Thymus (tissue), 11 donors: ENCODE results near the gene IRF4. TPM values are rescaled to one million over a fixed set of nuclear protein-coding genes. Genes with fewer than 3 reads are reported as not detected.
"Not testable (repeated sequence)": the region's sequence is repeated elsewhere in the genome, so short reads cannot be mapped to it uniquely, and the experiment has no call there.

Experiments
- DNase-seq, 9 donors: peaks; one replicate each; pipeline ENCODE4 v3.0.0-alpha.2; 2013; ENCODE audit warnings: low spot score in 9 of 9, low read depth in 6 of 9, missing footprints in 1 of 9
- H3K27ac ChIP-seq, 2 donors: one replicate each; pipeline ENCODE4 v1.5.1; 2013; ENCODE audit warnings: control low read depth in 1 of 2, low read depth in 1 of 2, low read length in 1 of 2, mild to moderate bottlenecking in 1 of 2, moderate library complexity in 1 of 2
- H3K27me3 ChIP-seq, 2 donors: one replicate each; pipeline ENCODE4 v1.5.1; 2013; ENCODE audit warnings: low read length in 1 of 2; ENCODE audit not compliant: control insufficient read depth in 2 of 2, insufficient read depth in 1 of 2
- H3K36me3 ChIP-seq, 2 donors: one replicate each; pipeline ENCODE4 v1.5.1; 2013; ENCODE audit warnings: low read length in 1 of 2, mild to moderate bottlenecking in 1 of 2, moderate library complexity in 1 of 2; ENCODE audit not compliant: control insufficient read depth in 2 of 2, insufficient read depth in 2 of 2
- H3K4me1 ChIP-seq, 2 donors: one replicate each; pipeline ENCODE4 v1.5.1; 2013; ENCODE audit warnings: low read length in 2 of 2; ENCODE audit not compliant: control insufficient read depth in 2 of 2, insufficient read depth in 2 of 2
- H3K4me3 ChIP-seq, 2 donors: one replicate each; pipeline ENCODE4 v1.5.1; 2013; ENCODE audit warnings: low read length in 2 of 2, control low read depth in 1 of 2, mild to moderate bottlenecking in 1 of 2
- H3K9me3 ChIP-seq, 2 donors: one replicate each; pipeline ENCODE4 v1.5.1; 2013; ENCODE audit warnings: low read length in 1 of 2, mild to moderate bottlenecking in 1 of 2; ENCODE audit not compliant: control insufficient read depth in 2 of 2, insufficient read depth in 1 of 2
- WGBS: extraction: QIAGEN DNeasy Blood & Tissue Kit; methylation state at CpG from one replicate; pipeline ENCODE4 v1.1.7; 2013; 5-methylcytosine and 5-hydroxymethylcytosine counted together
- polyA plus RNA-seq: library from polyadenylated mRNA; stranded (reverse); fragments of 200-250 nt; gene quantifications from one replicate; pipeline ENCODE4 v1.2.3, GENCODE V29; 2013
- total RNA-seq: library from RNA; stranded (reverse); fragments of 120-200 nt; gene quantifications from one replicate; pipeline ENCODE4 v1.2.4, GENCODE V29; 2013
- donor health status: healthy.

Gene IRF4
- total and polyA plus RNA-seq, 2 donors: 7.5 to 7.6 TPM

DNA sequence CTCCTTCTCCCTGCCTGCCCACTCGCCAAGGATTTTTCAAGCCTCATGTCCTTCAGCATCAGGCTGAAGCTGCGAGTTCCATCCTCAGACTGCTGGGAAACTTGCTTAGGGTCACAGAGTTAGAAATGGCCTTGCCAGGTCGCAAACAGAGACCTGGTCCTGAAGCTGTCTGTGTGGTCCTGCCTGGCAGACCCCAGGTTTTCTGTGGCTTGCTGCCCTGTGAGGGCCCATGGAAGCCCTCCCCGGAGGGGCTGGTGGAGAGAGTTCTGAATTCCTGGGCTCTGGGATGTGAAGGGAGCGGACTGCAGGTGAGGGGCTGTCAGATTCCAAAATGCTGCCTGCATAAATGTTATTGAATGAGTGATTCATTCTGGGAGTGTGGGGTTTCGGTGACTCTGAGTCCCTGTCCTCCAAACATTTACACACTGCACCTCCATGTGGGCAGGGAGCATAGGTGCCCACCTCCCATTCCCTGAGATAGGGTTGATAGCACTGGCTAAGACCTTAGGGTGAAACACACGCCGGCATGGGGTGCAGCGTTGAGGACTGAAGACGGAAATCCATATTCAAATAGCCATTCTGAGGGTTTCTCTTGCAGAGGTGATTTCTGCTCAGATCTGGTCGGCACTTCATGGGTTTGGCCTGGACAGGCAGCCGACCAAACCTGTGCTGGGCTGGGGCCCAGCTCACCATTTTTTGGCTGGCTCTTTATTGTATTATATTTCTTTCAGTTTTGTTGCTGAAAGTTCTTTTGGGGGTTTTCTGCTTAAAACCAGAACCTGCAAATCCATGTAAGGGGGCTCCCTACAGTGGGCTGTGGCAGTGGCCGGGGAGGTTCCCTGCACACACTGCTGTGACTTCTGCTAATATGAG is 21.8 kb upstream of the IRF4 start:
- DNase-seq: no peak
- Histone ChIP-seq H3K27ac (no peak overlapping the region), H3K9me3 (peaks cover 0 to 41% of the 10 kb centered on the region in 2 donors), H3K4me3 (no peak overlapping the region), H3K27me3 (peaks cover 0 to 18% of the 10 kb centered on the region in 2 donors), H3K36me3 (no peaks in the 10 kb centered on the region), H3K4me1 (no peaks in the 10 kb centered on the region)
- 94% methylated on average over 13 of the region's 13 CpGs for WGBS

DNA sequence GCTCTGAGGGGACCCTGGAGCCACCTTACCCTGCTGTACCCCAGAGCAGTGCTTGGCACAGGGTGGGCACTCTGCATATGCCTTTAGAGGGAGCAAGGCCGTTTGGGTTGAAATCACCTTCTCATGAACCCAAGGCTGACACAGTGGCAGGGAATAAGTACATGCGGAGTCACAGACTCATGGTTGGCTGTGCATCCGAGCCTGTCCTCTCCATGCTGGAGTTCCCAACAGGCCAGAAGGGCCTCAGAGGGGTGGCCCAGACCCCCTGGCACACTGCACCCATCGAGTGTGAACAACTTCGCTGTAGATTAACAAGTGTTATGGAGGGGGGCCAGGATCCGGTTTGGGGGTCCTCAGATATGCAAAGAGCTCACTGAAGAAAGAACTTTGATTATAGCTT is 21.0 kb upstream of the IRF4 start:
- no peak for DNase-seq
- peaks cover 0 to 20% of the 10 kb centered on the region in 2 donors for H3K27me3 ChIP-seq
- H3K4me1 ChIP-seq: no peaks in the 10 kb centered on the region
- peaks cover 0 to 41% of the 10 kb centered on the region in 2 donors for H3K9me3 ChIP-seq
- no peaks in the 10 kb centered on the region for H3K36me3 ChIP-seq
- WGBS: 88% methylated on average over 6 of the region's 6 CpGs
- H3K4me3 ChIP-seq: no peak overlapping the region
- H3K27ac ChIP-seq: no peak overlapping the region

DNA sequence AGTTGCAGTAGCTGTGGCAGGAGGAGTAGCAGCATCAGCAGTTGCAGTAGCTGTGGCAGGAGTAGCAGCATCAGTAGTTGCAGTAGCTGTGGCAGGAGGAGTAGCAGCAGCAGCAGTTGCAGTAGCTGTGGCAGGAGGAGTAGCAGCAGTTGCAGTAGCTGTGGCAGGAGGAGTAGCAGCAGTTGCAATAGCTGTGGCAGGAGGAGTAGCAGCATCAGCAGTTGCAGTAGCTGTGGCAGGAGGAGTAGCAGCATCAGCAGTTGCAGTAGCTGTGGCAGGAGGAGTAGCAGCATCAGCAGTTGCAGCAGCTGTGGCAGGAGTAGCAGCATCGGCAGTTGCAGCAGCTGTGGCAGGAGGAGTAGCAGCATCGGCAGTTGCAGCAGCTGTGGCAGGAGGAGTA is 19.7 kb upstream of the IRF4 start:
- 92% methylated on average over 2 of the region's 2 CpGs for WGBS
- not testable (repeated sequence) for H3K36me3 ChIP-seq, H3K27ac ChIP-seq, H3K4me3 ChIP-seq, H3K4me1 ChIP-seq, DNase-seq
- H3K9me3 ChIP-seq: peaks cover 0 to 41% of the 10 kb centered on the region in 2 donors
- H3K27me3 ChIP-seq: peaks cover 0 to 20% of the 10 kb centered on the region in 2 donors

DNA sequence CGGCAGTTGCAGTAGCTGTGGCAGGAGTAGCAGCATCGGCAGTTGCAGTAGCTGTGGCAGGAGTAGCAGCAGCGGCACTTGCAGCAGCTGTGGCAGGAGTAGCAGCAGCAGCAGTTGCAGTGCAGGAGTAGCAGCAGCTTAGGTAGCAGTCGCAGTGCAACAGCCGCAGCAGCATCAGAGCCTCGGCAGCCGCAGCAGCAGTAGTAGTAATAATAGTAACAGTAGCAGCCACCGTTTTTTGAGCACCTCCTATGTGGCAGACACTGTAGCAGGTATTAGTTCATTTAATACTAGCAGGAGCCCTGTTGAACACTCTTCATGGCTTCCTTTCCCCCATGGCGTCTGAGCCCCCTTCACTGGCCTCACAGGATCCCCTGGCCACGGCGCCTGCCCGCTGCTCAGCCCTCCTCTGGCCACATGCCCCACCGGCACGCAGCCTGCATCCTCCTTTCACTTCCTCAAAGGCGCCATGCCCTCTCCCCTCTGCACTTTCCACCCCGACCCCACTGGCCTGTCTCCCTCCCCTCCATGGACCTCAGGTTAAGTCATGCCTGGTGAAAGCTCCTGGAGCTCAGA is 19.1 kb upstream of the IRF4 start:
- Histone ChIP-seq H3K4me3 (no peak overlapping the region), H3K27ac (no peak overlapping the region), H3K9me3 (peaks cover 0 to 38% of the 10 kb centered on the region in 2 donors), H3K27me3 (peaks cover 0 to 20% of the 10 kb centered on the region in 2 donors), H3K36me3 (no peaks in the 10 kb centered on the region), H3K4me1 (no peaks in the 10 kb centered on the region)
- no peak for DNase-seq
- WGBS: 50% methylated on average over 16 of the region's 16 CpGs

DNA sequence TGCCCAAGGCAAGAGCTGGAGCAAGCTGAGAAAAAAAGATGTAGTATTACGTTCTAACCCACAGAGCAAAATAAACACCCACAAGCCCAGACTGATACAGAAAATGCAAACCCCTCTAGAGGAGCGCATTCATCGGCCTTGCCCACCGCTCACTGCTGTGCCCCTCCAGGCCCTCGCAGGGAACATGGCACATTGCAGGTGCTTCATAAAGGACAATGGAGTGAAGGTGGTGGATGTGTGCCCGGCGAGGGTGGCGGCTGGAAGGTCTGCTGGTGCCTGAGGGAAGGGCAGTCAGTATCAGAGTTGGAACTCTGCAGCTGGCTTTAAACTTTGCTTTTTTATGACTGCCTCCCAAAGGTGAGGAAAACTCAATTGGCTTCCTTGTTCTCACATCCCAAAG is 18.5 kb upstream of the IRF4 start:
- peaks cover 0 to 20% of the 10 kb centered on the region in 2 donors for H3K27me3 ChIP-seq
- H3K4me1 ChIP-seq: no peaks in the 10 kb centered on the region
- 90% methylated on average over 8 of the region's 8 CpGs for WGBS
- no peak overlapping the region for H3K27ac ChIP-seq
- peaks cover 0 to 38% of the 10 kb centered on the region in 2 donors for H3K9me3 ChIP-seq
- H3K4me3 ChIP-seq: no peak overlapping the region
- no peak for DNase-seq
- no peaks in the 10 kb centered on the region for H3K36me3 ChIP-seq

DNA sequence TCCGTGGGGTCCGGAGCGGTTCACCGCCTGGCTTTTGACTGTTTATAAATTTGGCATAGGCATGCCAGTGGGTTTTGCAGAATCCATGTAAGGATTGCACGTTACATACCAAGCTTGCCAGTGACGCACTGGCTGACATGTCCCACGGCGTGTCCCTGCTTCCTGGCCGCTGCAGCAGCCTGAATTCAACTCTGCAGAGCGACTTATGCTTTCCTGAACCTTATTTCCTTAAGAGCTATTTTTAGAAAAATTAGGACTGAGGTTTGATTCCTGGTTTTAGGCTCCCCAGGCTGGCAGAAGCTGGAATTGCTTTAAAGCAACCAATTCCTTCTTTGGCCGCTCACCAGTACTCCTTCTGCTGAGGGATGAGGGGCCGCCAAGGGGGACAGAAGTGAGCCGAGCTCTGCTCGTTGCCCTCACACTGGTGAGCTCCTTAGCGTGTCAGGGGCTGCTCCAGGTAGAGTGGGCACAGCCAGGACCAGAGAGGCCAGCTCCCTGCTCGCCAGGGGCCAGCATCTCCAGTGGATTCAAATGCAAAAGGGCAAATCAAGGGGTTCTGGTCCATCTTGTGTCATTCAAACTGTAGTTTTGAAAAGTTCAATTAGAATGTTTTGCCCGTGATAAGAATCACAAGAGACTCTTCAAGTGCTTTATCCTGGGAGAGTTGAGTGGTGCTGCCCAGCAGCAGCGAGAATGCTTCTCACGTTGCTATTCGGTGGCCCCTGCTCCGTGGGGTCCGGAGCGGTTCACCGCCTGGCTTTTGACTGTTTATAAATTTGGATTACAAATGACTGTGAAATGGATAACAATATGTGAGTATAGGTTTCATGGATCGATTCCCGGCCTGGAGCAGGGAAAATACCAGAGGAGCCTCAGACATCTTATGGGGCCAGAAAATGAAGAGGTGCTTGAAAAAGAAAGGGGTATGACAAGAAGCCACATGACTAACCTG is 17.5 kb upstream of the IRF4 start:
- no peak for DNase-seq
- H3K36me3 ChIP-seq: no peaks in the 10 kb centered on the region
- no peaks in the 10 kb centered on the region for H3K4me1 ChIP-seq
- no peak overlapping the region for H3K27ac ChIP-seq
- 91% methylated on average over 26 of the region's 26 CpGs for WGBS
- no peak overlapping the region for H3K4me3 ChIP-seq
- peaks cover 0 to 18% of the 10 kb centered on the region in 2 donors for H3K27me3 ChIP-seq
- H3K9me3 ChIP-seq: peaks cover 0 to 34% of the 10 kb centered on the region in 2 donors

DNA sequence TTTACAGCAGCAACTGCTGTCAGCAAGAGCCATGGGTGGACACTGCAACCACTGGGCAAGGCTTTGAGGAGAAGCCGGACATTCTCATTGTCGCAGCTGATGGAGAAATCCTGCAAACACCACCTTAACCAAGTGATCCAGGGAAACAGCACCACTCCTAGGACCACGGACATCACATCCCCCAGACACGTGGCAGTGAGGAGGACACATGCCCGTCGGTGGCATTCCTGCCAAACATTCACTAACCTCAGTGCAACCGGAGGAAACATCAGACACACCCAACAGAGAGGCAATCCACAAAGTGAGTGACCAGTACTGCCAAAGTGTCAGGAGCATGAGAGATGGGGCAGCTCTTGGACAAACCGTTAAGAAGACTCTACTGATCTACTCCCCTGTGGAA is 16.6 kb upstream of the IRF4 start:
- no peak for DNase-seq
- Histone ChIP-seq H3K27ac (no peak overlapping the region), H3K9me3 (peaks cover 0 to 37% of the 10 kb centered on the region in 2 donors), H3K27me3 (peaks cover 0 to 26% of the 10 kb centered on the region in 2 donors), H3K36me3 (no peaks in the 10 kb centered on the region), H3K4me3 (no peak overlapping the region), H3K4me1 (no peaks in the 10 kb centered on the region)
- 94% methylated on average over 8 of the region's 8 CpGs for WGBS

DNA sequence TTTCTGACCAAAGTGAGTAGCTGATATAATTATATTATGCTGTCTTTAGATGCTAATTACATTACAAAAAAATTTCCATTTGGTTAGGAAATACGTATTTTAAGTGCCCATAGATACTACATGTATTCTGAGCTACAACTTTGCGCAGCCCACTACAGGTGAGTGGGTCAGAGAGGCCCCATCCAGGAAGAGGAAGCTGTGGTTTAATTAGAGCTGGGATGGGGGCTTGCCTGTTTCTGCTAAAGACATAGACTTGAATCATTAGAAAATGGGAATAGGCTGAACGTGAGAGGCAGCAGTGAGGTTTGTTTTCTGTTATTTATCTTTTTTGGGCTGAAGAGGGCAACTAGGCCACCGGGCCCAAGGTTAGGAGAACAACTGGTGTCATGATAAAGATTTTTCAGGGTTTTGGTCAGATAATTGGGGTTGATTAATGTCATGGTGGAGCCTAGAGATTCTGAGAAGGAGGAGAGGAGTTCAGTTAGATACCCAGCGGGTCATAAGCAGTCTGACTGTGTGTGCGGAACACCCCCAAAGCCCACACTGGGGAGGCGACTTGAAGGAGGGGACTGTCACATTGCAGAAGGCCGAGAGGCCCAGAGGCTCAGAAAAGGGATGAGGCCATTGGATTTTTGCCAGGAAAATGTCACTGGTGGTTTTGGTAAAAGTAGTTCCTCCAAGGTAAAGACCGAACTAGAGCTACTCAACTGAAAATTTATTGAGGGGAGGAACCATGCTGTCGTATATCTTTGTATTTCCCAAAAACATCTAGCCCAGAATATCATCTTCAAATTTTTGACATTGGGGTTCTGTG is 14.5 kb upstream of the IRF4 start:
- Histone ChIP-seq H3K4me3 (no peak overlapping the region), H3K27ac (no peak overlapping the region), H3K36me3 (no peaks in the 10 kb centered on the region), H3K4me1 (no peaks in the 10 kb centered on the region), H3K27me3 (peaks cover 0 to 37% of the 10 kb centered on the region in 2 donors), H3K9me3 (peaks cover 0 to 32% of the 10 kb centered on the region in 2 donors)
- DNase-seq: no peak
- 50% methylated on average over 10 of the region's 10 CpGs for WGBS
